ENCODE results near the gene CSMD2. TPM values are rescaled to one million over a fixed set of nuclear protein-coding genes. Genes with fewer than 3 reads are reported as not detected.
"Not testable (repeated sequence)": the region's sequence is repeated elsewhere in the genome, so short reads cannot be mapped to it uniquely, and the experiment has no call there.

CSMD2 gene
- total RNA-seq, 4 donors from 2014 or later = 0.60 to 2.5 (median 1.2) TPM

- H3K4me3 ChIP-seq = no peak overlapping the region
- TF ChIP-seq POLR2A (IDR thresholded peaks at IDR 0.05) (no peak), EP300 (IDR thresholded peaks at IDR 0.05) (no peak), CTCF (IDR thresholded peaks at IDR 0.05) (no peak)
- 93 to 98% methylated on average over 2 of the region's 2 CpGs for WGBS, 2 donors
- H3K9me3 ChIP-seq = peaks cover 0 to 24% (median 0%) of the 10 kb centered on the region in 4 donors
- H3K4me1 ChIP-seq = no peaks in the 10 kb centered on the region
- no peak overlapping the region for H3K27ac ChIP-seq
- DNase-seq (ENCODE audit: low spot score in 2 of 2) = no peak
- no peaks in the 10 kb centered on the region for H3K36me3 ChIP-seq
- no peaks in the 10 kb centered on the region for H3K27me3 ChIP-seq
Measured at GRCh38 chr1:34190692-34191091, 25.7 kb upstream of the CSMD2 start.

GRCh38 chr1:34188985-34189384, 24.0 kb upstream of the CSMD2 start:
- no peaks in the 10 kb centered on the region for H3K27me3 ChIP-seq
- TF ChIP-seq CTCF (IDR thresholded peaks at IDR 0.05) = no peak
- TF ChIP-seq EP300 (IDR thresholded peaks at IDR 0.05) = no peak
- TF ChIP-seq POLR2A (IDR thresholded peaks at IDR 0.05) = no peak
- H3K4me3 ChIP-seq = no peak overlapping the region
- H3K9me3 ChIP-seq = peaks cover 0 to 24% (median 0%) of the 10 kb centered on the region in 4 donors
- DNase-seq (ENCODE audit: low spot score in 2 of 2) = no peak
- no peak overlapping the region for H3K27ac ChIP-seq
- 63 to 66% methylated on average over 4 of the region's 4 CpGs for WGBS, 2 donors
- H3K4me1 ChIP-seq = no peaks in the 10 kb centered on the region
- H3K36me3 ChIP-seq = no peaks in the 10 kb centered on the region

GRCh38 chr1:34188418-34188817, 23.4 kb upstream of the CSMD2 start:
- no peaks in the 10 kb centered on the region for H3K27me3 ChIP-seq
- H3K4me1 ChIP-seq = no peaks in the 10 kb centered on the region
- DNase-seq (ENCODE audit: low spot score in 2 of 2) = no peak
- peaks cover 0 to 24% (median 0%) of the 10 kb centered on the region in 4 donors for H3K9me3 ChIP-seq
- no peak for TF ChIP-seq EP300 (IDR thresholded peaks at IDR 0.05)
- no peak for TF ChIP-seq POLR2A (IDR thresholded peaks at IDR 0.05)
- no peak for TF ChIP-seq CTCF (IDR thresholded peaks at IDR 0.05)
- 19 to 21% methylated on average over 8 of the region's 8 CpGs for WGBS, 2 donors
- H3K36me3 ChIP-seq = no peaks in the 10 kb centered on the region
- H3K27ac ChIP-seq = no peak overlapping the region
- no peak overlapping the region for H3K4me3 ChIP-seq

- WGBS, 2 donors = 65% methylated on average over 12 of the region's 12 CpGs
- no peak for DNase-seq (ENCODE audit: low spot score in 2 of 2)
- Histone ChIP-seq H3K4me3 (no peak overlapping the region), H3K4me1 (no peaks in the 10 kb centered on the region), H3K27ac (no peak overlapping the region), H3K9me3 (peaks cover 0 to 24% (median 0%) of the 10 kb centered on the region in 4 donors), H3K27me3 (no peaks in the 10 kb centered on the region), H3K36me3 (no peaks in the 10 kb centered on the region)
- TF ChIP-seq EP300 (IDR thresholded peaks at IDR 0.05) = no peak
- no peak for TF ChIP-seq CTCF (IDR thresholded peaks at IDR 0.05)
- TF ChIP-seq POLR2A (IDR thresholded peaks at IDR 0.05) = no peak
Measured at GRCh38 chr1:34186741-34187494, 21.9 kb upstream of the CSMD2 start.

GRCh38 chr1:34183381-34183780, 18.4 kb upstream of the CSMD2 start:
- not testable (repeated sequence) for H3K36me3 ChIP-seq; H3K27ac ChIP-seq; H3K9me3 ChIP-seq; H3K27me3 ChIP-seq; H3K4me1 ChIP-seq; DNase-seq (ENCODE audit: low spot score in 2 of 2); H3K4me3 ChIP-seq
- 80 to 81% methylated on average over 4 of the region's 4 CpGs for WGBS, 2 donors
